HFFc6 (cell line): ENCODE data around the gene ATP2B1. TPM values are rescaled to one million over a fixed set of nuclear protein-coding genes. Genes with fewer than 3 reads are reported as not detected.
A peak's percentile ranks its signal among the peaks of the same experiment; 100 is the strongest.

Experiments
- DNase-seq: peaks from one replicate; pipeline ENCODE4 v3.0.0-alpha.2; 2018
- H3K27ac Mint-ChIP-seq: 2 replicates; pipeline ENCODE4 v1.8.0; 2020; ENCODE audit warnings: mild to moderate bottlenecking, mixed read lengths
- H3K27me3 Mint-ChIP-seq: 2 replicates; pipeline ENCODE4 v1.8.0; 2021; ENCODE audit warnings: mild to moderate bottlenecking, moderate library complexity, mixed read lengths; ENCODE audit not compliant: insufficient read depth
- H3K36me3 Mint-ChIP-seq: 2 replicates; pipeline ENCODE4 v1.8.0; 2021; ENCODE audit warnings: low read depth, mixed read lengths
- H3K4me1 Mint-ChIP-seq: 2 replicates; pipeline ENCODE4 v1.8.0; 2020; ENCODE audit warnings: low read depth, mixed read lengths
- H3K4me3 Mint-ChIP-seq: 2 replicates; pipeline ENCODE4 v1.8.0; 2020; ENCODE audit warnings: mild to moderate bottlenecking, moderate library complexity, mixed read lengths
- H3K9me3 Mint-ChIP-seq: 2 replicates; pipeline ENCODE4 v1.8.0; 2020; ENCODE audit warnings: mild to moderate bottlenecking, mixed read lengths
- CTCF ChIP-seq: fragments of 200-600 bp; sonication (generic); IDR thresholded peaks from 2 replicates; pipeline ENCODE4 v1.5.0; 2021; ENCODE audit warnings: antibody characterized with exemption, mild to moderate bottlenecking
- total RNA-seq, 6 experiments: library from RNA; stranded (reverse); fragmentation: NEBNext Ultra II Directional; extraction: Animal tissue kit (Norgen Biotek cat#: 25700); gene quantifications; 2 replicates in 1 of 6; 3 replicates in 5 of 6; pipeline ENCODE4 v1.2.3, GENCODE V29; 2021

ATP2B1 gene
- total RNA-seq, 6 experiments from 2014 or later, result 45.3 to 67.6 (median 53.4) TPM

- TF ChIP-seq CTCF, result no peak
- peak overlapping the region; percentile 62 for H3K27ac Mint-ChIP-seq
- peak overlapping the region; percentile 65 for H3K4me3 Mint-ChIP-seq
- DNase-seq, result peak; percentile 28
- peaks cover 56% of the 10 kb centered on the region for H3K4me1 Mint-ChIP-seq
- H3K36me3 Mint-ChIP-seq, result peaks cover 24% of the 10 kb centered on the region
- H3K9me3 Mint-ChIP-seq, result no peaks in the 10 kb centered on the region
- H3K27me3 Mint-ChIP-seq, result peaks cover 3% of the 10 kb centered on the region; the same call in 1 of the 2 replicates
Measured at GRCh38 chr12:89663577-89664357, 44.9 kb downstream of the ATP2B1 start.

GRCh38 chr12:89662623-89663022 is 46.0 kb downstream of the ATP2B1 start:
- no peaks in the 10 kb centered on the region for H3K9me3 Mint-ChIP-seq
- peaks cover 3% of the 10 kb centered on the region; the same call in 1 of the 2 replicates for H3K27me3 Mint-ChIP-seq
- H3K4me1 Mint-ChIP-seq, result peaks cover 49% of the 10 kb centered on the region
- no peak for DNase-seq
- no peak overlapping the region for H3K4me3 Mint-ChIP-seq
- no peak for TF ChIP-seq CTCF
- no peak overlapping the region for H3K27ac Mint-ChIP-seq
- peaks cover 21% of the 10 kb centered on the region for H3K36me3 Mint-ChIP-seq

- no peak for DNase-seq
- H3K36me3 Mint-ChIP-seq, result peaks cover 13% of the 10 kb centered on the region
- no peak for TF ChIP-seq CTCF
- H3K4me1 Mint-ChIP-seq, result peaks cover 45% of the 10 kb centered on the region
- H3K27ac Mint-ChIP-seq, result peak overlapping the region; percentile 14; the same call in 1 of the 2 replicates
- no peak overlapping the region for H3K4me3 Mint-ChIP-seq
- no peaks in the 10 kb centered on the region for H3K9me3 Mint-ChIP-seq
- H3K27me3 Mint-ChIP-seq, result no peaks in the 10 kb centered on the region; the same call in 1 of the 2 replicates
Measured at GRCh38 chr12:89661706-89662330, 46.8 kb downstream of the ATP2B1 start.

- Mint-ChIP-seq H3K4me1 (peaks cover 31% of the 10 kb centered on the region), H3K9me3 (no peaks in the 10 kb centered on the region), H3K27ac (no peak overlapping the region), H3K36me3 (peaks cover 23% of the 10 kb centered on the region; the same call in 1 of the 2 replicates), H3K4me3 (no peak overlapping the region), H3K27me3 (no peaks in the 10 kb centered on the region; the same call in 1 of the 2 replicates)
- TF ChIP-seq CTCF, result no peak
- DNase-seq, result no peak
Measured at GRCh38 chr12:89657739-89658138, 50.9 kb downstream of the ATP2B1 start.

GRCh38 chr12:89657066-89657465 is 51.6 kb downstream of the ATP2B1 start:
- Mint-ChIP-seq H3K9me3 (no peaks in the 10 kb centered on the region), H3K27me3 (no peaks in the 10 kb centered on the region; the same call in 1 of the 2 replicates), H3K4me3 (no peak overlapping the region), H3K36me3 (peaks cover 24% of the 10 kb centered on the region; the same call in 1 of the 2 replicates), H3K4me1 (peaks cover 25% of the 10 kb centered on the region), H3K27ac (no peak overlapping the region)
- TF ChIP-seq CTCF, result no peak
- no peak for DNase-seq
